Measurements from ENCODE around the gene SLC66A1. TPM values are rescaled to one million over a fixed set of nuclear protein-coding genes. Genes with fewer than 3 reads are reported as not detected.

Gene SLC66A1
- total and polyA plus RNA-seq, 2 of the 13 experiments (the other 11 are each of a cell fraction or from before 2014, with no cell fraction given) = 15.4 to 18.9 TPM

- no peaks in the 10 kb centered on the region for H3K9me3 ChIP-seq (ENCODE audit: low read length)
- peaks cover 13% of the 10 kb centered on the region; the same call in 1 of the 2 replicates for H3K4me1 ChIP-seq (ENCODE audit: insufficient read depth, low read length)
- H2AFZ ChIP-seq (ENCODE audit: low read length) = no peak overlapping the region
- peaks cover 24 to 82% of the 10 kb centered on the region in 2 experiments for H3K36me3 ChIP-seq (replicated peaks in 1 of 2; ENCODE audit: control insufficient read depth in 1 of 2, insufficient read depth in 2 of 2, low read length in 2 of 2)
- 0 out of 2 replicates have a peak, but pooled peaks cover 3% of the 10 kb centered on the region for H4K20me1 ChIP-seq (ENCODE audit: insufficient read depth, low read length)
- intact Hi-C loops (cut with micrococcal nuclease; ENCODE audit: unreplicated experiment) (no loop called here), in situ Hi-C loops (cut with HindIII; ENCODE audit: extremely low pct_ligation_motif_present, low pct_unique_long_range_greater_than_20kb) (no loop called here)
- 90% methylated on average over 8 of the region's 8 CpGs for WGBS (ENCODE audit: low lambda C conversion rate)
- ChIA-PET POLR2A (no interaction called here), CTCF (ENCODE audit: low intra/inter-chr PET ratio, low total read pairs) (interaction anchor here (1.4 kb wide), 1 partner anchor 279 kb away, joined by 4 read pairs; no protein-coding TSS in a partner anchor)
- no peak overlapping the region for H3K4me3 ChIP-seq (replicated peaks in 1 of 3; ENCODE audit: insufficient read depth in 1 of 3, low read depth in 2 of 3, low read length in 3 of 3)
- no peak overlapping the region for H3K4me2 ChIP-seq (ENCODE audit: low read depth, low read length)
- FAIRE-seq = no peak
- H3K79me2 ChIP-seq (ENCODE audit: insufficient read depth, low read length) = no peaks in the 10 kb centered on the region
- TF ChIP-seq MNT (IDR thresholded peaks at IDR 0.05) (0 out of 2 replicates have a peak, but pooled peaks have one; percentile 14), ATF4 (CRISPR knock-in tag; IDR thresholded peaks at IDR 0.05) (no peak), IKZF4 (CRISPR knock-in tag; IDR thresholded peaks at IDR 0.05; ENCODE audit: borderline replicate concordance, low read depth, not compliant biosample characterization) (no peak), FOXO4 (CRISPR knock-in tag; conservative IDR thresholded peaks at IDR 0.05) (no peak)
- no peak overlapping the region for H3K27ac ChIP-seq (ENCODE audit: extremely low read length, insufficient read depth, low read length)
- no peak for ATAC-seq
- no peaks in the 10 kb centered on the region for H3K27me3 ChIP-seq (ENCODE audit: control insufficient read depth in 1 of 2, insufficient read depth in 2 of 2, low read length in 2 of 2)
- no peak for DNase-seq (ENCODE audit: low spot score)
- H3K9ac ChIP-seq (ENCODE audit: insufficient read depth, low read depth, low read length) = no peak overlapping the region
- no TSS peak for BruUV-seq (replicated peaks)
Measured at GRCh38 chr1:19374926-19375325, 62.8 kb downstream of the SLC66A1 start.

Data from HepG2 (cell line).